Stimulated activated CD8-positive, alpha-beta memory T cell treated with anti-CD3 and anti-CD28 coated beads, Interleukin-15, amount 100 ng/mL, for 48 hours (primary cell): ENCODE measurements around the gene TNKS2.
"Not testable (repeated sequence)": the region's sequence is repeated elsewhere in the genome, so short reads cannot be mapped to it uniquely, and the experiment has no call there.

Experiments
- DNase-seq, 2 donors: peaks; one replicate each; pipeline ENCODE4 v3.0.0-alpha.2; 2020; ENCODE audit warnings: low read depth in 2 of 2

TNKS2 gene

DNA sequence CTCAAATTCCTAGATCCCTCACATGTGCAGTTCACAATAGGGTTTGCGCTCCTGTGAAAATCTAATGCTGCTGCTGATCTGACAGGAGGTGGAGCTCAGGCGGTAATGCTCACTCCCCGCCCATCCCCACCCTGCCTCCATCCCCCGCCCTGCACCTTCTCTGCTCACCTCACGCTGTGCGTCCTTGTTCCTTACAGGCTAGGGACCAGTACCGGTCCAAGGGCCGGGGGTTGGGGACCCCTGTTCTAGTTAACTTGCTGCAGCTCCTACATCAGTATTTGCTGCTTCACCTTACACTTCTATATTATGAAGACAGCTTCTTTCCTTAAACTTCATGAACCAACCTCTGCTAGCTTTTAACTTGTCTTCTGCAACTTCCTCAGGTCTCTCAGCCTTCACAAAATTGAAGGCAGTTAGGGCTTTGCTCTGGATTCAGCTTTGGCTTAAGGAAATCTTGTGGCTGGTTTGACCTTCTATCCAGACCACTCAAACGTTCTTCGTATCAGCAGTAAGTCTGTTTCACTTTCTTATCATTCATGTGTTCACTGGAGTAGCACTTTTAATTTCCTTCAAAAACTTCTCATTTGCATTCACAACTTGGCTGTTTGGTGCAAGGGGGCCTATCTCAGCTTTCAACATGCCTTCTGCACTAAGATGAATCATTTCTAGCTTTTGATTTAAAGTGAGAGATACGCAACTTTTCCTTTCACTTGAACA lies 1.7 kb upstream of the TNKS2 start:
- DNase-seq = peak; percentile 30 to 36

DNA sequence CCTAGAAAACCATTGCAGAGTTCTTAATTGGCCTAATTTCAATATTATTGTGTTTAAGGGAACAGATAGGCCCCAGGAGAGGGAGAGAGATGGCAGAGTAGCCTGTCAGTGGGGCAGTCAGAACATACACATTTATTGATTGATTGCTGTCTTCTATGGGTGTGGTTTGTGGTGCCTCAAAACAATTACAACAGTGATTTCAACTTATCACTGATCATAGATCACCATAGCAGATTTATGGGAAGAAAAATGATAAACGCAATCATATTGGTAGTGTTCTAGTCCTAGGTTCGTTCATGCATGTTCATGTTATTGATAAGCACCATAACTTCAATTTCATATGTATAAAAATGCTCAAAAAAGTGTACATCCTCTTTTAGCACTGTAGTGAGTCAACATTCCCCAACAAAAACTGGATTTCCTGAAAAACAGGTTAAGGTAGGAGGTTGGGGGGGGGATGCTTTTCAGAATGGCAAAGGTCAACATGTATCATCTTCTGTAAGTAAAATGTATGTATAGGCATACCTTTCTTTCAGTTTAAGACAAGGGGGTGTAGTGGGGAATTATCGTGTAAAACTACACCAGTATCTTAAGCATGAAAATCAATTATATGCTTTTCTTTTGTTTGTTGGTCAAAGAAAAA lies 1.1 kb upstream of the TNKS2 start:
- DNase-seq = no peak

- peak in 1 of 2 donors; percentile 12 for DNase-seq
Measured at GRCh38 chr10:91798649-91799611, 704 bp downstream of the TNKS2 start.

DNA sequence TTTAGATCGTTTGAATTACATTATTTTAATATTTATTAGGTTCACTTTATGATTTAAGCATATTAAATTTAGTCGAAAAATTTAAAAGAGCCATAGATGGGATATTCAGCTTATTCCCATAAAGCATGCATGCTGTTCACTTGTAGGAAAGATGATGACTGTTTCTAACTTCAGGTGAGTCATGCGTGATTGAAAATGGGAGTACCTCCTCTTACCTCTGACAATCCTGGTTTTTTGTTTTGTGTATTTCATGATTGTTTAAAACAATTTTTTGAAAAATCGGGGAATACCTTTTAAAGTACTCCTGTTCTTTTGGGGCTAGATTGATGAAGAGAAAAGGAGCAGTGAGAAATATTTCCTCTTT lies 1.4 kb downstream of the TNKS2 start:
- no peak for DNase-seq

GRCh38 chr10:91800182-91800581 lies 2.0 kb downstream of the TNKS2 start:
- no peak for DNase-seq

- no peak for DNase-seq
Measured at GRCh38 chr10:91800756-91801155, 2.5 kb downstream of the TNKS2 start.

- DNase-seq = no peak
Measured at GRCh38 chr10:91803386-91804125, 5.3 kb downstream of the TNKS2 start.

- DNase-seq = no peak
Measured at GRCh38 chr10:91804126-91804510, 5.9 kb downstream of the TNKS2 start.

- no peak for DNase-seq
Measured at GRCh38 chr10:91805110-91805838, 7.0 kb downstream of the TNKS2 start.

DNA sequence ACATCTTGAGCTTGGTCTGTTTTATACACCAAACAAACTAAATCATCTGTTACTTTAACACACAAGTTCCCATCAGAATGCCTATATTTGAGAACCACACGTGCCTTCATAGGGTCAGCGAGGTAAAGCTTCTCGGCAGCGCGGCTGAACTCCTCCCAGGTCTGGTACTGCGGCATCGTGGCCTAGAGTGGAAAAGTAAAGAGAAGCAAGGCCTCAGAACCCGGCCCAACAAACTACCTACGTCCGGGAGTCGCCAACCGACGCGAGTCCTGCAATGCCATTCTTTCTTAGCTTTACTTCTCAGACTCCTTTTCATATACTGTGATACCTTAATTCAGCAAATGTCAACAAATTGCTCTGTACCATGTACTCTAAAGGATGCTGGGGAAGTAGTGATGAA lies 9.0 kb downstream of the TNKS2 start:
- not testable (repeated sequence) for DNase-seq

DNA sequence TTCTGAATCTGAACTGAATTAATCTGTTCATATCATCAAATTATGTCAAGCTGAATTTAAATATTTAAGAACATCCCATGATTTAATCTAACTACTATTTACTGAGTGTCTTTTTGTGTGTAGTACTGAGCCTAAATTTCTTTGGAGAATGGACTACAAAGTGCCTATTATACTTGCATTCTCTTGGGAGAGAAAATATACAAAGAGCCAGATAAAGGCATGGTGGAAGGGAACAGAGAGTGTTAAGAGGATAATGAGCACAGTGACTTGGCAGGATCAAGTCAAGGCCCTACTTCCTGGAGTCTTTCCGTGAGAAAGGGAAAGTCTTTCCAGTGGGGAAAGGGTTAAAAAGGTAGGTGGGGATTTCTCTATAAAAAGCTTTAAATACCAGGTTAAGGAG lies 15.0 kb downstream of the TNKS2 start:
- no peak for DNase-seq

- DNase-seq = no peak
Measured at GRCh38 chr10:91816981-91817380, 18.8 kb downstream of the TNKS2 start.

GRCh38 chr10:91820144-91820543 lies 21.9 kb downstream of the TNKS2 start:
- no peak for DNase-seq

- no peak for DNase-seq
Measured at GRCh38 chr10:91824076-91824475, 25.9 kb downstream of the TNKS2 start.

- DNase-seq = no peak
Measured at GRCh38 chr10:91829268-91829667, 31.0 kb downstream of the TNKS2 start.

- DNase-seq = no peak
Measured at GRCh38 chr10:91838199-91838598, 40.0 kb downstream of the TNKS2 start.

DNA sequence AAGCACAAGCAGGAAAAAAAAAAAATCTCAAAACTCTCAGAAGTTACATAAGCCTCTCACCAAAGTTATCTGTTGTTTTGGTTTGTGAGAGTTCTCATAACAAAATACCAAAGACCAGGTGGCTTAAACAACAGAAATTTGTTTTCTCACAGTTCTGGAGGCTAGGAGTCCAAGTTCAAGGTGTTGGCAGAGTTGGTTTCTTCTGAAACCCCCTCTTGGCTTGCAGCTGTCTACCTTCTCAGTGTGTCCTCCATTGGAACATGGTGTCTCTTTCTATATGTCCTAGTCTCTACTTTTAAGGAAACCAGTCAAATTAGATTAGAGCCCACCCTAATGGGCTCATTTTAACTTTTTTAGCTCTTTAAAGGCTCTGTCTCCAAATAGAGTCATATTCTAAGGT lies 44.9 kb downstream of the TNKS2 start:
- no peak for DNase-seq

DNA sequence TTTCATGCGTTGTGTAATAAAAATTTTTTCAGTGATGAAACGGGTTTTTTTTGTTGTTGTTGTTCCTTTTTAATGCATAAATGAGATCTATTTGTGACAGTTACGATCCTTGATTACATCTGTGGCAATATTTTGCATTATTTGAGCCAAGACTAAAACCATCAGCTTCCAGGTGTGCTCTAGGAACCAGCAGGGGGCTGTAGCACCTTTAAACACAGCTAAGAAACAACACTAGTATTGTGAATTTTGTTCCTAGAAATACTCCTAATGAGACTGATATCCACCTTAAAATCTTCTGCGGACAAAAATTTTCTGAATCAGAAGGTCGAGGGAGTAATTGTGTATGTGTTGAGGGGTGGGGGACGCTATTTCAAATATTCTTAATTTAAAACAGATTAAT lies 58.4 kb downstream of the TNKS2 start:
- no peak for DNase-seq

GRCh38 chr10:91860885-91861284 lies 62.7 kb downstream of the TNKS2 start:
- DNase-seq = no peak

DNA sequence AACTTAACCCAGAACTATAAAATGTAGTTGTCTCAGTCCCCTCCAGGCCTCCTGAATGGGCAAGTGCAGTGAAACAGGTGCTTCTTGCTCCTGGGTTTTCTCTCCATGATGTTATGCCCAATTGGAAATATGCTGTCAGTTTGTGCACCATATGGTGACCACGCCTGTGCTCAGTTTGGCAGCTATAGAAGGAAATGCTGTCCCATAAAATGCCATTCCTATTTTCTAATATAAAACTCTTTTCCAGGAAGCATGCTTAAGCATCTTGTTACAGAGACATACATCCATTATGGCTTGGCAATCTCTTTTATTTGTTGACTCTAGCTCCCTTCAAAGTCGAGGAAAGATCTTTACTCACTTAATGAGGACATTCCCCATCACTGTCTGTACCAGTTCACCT lies 65.9 kb downstream of the TNKS2 start:
- no peak for DNase-seq

- no peak for DNase-seq
Measured at GRCh38 chr10:91864744-91865143, 66.5 kb downstream of the TNKS2 start.
